NCI-H748 (cell line): ENCODE measurements around the gene ADGRB3.

Experiments
- DNase-seq: peaks from one replicate; lab custom pipeline; 2025; ENCODE audit not compliant: unreplicated experiment; lab: John Stamatoyannopoulos, UW

Gene ADGRB3

DNA sequence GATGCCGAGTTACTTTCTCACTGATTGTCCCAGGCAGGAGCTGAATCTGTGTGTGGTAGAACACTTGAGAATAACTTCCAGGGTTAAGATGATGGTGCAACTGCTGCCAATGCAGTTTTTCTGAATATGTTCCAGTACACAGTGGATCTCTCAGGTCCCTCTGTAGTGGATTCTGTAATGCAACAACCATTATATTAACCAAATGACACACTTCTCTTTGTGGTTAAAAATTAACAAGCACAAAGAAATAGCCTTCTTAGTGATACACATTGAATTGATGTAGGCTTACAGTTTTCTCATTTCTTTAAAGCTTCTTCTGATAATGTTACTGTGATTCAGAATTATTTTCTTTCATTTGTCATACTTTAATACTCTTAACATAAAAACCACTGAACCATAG lies 383.8 kb downstream of the ADGRB3 start:
- DNase-seq = no peak

DNA sequence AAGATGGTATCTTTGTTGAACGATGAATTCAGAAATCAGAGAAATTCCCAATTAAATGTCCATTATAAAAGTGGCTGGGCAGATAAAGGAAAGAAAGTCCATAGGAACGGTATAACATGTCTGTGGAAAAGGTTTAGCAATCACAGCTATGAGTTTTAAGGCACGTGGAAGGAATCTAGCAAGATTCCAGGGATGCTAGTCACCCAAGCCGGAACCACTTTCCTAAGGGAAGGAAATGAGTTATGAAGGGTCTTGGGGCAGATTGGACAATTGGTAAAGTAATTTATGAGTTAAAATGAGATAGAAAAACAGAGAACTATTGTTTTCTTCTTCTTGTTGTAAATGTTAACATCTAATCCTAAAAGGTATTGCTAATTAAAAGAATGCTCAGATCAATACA lies 384.8 kb downstream of the ADGRB3 start:
- DNase-seq = no peak

DNA sequence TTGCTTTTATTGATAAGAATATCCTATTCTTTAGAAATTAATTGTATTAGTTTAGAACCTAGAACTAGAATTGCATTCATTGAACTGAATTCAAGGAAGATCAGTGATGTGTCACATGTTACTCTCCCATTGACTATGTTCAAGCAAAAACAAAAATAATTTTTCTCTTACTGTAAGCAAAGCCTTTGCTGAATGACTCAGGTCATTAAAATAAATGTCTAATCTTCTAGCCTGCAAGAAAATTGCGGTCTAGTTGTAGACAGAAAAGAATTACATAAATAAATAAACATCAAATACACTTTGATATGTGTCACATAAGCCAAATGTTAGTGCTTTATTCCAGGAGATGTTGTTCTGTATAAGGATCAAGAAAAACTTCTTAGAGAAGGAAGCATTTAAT lies 387.9 kb downstream of the ADGRB3 start:
- DNase-seq = no peak

DNA sequence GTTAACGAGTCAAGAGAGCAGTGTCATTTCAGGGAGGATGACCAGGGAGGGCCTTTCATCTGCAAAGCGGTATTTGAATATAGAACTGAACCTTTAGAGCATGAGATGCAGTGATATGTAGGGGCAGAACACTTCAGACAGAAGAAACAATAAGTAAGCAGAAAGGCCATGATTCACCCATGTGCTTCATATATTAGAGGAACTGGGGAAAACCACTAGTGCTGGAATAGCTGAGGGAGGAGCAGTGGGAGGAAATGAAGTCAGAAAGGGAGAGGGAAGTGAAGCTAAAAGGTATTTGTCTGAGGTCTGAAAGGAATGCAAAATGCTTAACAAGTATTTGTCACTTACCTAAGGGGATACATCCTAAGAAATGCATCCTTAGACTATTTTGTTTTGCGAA lies 391.2 kb downstream of the ADGRB3 start:
- no peak for DNase-seq

DNA sequence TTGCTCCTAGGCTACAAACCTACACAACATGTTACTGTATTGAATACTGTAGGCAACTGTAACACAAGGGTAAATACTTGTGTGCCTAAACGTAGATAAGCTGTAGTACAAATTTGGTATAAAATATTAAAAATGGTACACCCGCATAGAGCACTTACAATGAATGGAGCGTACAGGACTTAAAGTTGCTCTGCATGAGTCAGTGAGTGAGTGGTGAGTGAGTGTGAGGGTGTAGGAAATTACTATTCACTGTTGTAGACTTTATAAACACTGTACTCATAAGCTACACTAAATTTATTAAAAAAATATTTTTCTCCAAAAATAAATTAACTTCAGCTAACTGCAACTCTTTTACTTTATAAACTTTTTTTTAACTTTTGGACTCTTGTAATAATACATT lies 391.6 kb downstream of the ADGRB3 start:
- no peak for DNase-seq

DNA sequence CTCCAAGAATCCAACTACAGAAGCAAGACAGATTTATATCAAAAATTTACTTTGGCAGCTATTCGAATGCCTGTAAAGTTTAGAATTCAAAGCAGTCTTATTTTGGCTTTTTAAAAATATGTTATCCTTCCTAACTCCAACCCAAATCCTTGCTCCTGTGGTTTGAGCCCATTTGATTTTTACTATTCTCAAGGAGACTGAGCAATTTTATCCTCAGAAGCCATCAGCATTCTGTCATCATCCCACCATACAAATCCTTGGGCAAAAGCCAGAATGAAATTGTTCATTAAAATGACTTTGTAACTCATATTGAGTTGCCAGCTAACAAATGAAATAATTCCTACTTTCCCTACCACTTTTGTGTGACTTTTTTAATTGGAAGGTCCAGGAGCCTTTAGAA lies 392.8 kb downstream of the ADGRB3 start:
- no peak for DNase-seq

DNA sequence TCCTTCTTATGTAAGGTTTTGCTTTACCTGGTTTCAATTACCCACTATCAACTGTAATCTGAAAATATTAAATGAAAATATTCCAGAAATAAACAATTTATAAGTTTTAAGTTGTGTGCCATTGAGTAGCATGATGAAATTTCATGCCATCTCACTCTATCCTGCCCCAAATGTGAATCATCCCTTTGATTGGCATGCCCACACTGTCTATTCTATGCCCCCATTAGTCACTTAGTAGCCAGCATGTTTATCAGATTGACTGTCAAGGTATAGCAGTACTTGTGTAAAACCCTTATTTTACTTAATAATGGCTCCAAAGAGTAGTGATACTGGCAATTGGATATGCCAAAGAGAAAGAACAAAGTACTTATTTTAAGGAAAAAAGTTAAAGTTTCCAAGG lies 403.8 kb downstream of the ADGRB3 start:
- no peak for DNase-seq

DNA sequence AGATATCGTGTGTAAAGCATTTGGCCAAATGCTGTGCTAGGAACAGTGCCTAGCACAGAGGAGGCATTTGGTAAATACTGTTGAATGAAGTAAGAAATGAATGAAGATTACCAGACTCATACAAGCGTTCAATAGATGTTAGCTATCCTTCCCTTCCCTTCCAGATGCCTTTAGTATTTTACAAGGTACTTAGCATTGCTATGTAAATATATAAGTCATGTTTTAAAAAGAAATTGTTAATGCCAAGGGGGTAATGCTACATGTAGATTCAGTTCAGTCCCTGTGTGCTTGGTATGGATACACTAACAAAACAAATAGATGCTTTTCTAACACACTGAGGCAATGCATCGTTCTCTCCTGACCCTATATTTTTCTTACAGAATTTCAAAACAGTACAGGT lies 407.2 kb downstream of the ADGRB3 start:
- no peak for DNase-seq

DNA sequence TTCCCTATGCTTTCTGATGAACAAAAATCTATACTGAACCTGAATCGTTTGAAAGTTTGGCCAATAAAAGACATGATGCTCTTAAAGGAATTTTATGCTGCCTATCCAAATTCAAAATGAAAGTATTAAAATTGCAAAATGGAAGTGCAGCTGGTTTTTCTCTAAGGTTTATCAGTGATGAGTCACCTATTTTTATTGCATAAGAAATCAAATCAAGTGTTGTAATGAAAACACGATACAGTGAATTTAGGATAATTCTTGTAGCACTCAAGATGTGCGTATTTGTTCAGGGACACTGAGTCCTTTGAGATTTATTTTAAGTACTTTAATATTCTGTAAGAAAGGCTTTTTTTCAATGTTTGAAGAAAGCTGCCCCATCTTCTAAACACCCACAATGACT lies 409.5 kb downstream of the ADGRB3 start:
- DNase-seq = no peak

DNA sequence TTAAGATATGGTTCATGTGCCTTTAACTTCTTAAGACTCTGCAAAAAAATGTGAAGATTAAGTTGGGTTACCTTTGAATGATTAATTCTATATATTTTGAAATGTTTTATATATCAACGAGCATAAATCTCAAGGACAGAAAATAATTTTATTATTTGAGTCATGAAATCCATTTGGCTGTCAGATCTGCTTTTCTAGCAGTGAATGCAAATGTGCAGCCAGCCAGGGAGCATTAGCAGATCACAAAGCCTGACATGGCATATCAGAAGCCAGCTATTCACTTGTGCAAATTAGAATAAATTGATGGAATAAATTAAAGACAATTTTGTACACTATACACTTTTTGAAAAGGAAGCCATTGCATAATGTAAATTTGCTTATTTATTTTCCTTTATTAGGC lies 424.3 kb downstream of the ADGRB3 start:
- DNase-seq = no peak

DNA sequence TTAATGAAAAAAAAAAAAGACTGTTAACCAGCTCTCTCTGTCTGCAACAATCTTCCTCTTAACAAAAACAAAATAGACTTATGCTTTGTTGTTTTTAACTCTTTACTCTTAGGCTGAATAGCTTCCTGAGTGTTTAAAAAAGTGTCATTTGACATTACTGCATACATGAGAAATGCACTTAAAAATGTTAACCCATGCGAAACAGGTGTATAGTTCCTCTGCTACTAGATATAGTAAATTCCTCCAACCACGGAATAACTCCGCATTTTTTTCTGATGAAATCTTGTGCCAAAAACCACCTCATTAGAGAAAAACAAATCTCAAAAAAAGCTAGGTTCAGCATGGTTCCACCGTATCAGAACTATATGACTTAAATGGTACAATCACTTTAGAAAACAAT lies 426.0 kb downstream of the ADGRB3 start:
- no peak for DNase-seq

DNA sequence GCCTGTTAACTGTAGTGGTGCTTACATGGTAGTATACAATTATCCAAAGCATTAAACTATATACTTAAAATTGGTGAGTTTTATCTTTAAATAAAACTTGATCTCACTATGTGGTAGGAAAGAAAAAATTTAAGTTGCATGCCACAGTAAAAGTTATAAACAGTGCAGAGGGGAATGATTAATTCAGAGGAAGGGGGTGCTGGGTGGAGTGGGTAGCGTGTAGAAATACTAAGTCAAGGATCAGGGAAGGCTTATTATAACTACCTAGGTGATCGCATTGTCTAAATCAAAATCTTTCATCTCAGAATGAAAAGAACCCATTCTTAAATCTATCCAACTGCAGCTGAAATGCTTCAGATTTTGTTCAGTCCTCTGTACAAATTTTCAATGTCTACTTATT lies 428.3 kb downstream of the ADGRB3 start:
- DNase-seq = no peak

DNA sequence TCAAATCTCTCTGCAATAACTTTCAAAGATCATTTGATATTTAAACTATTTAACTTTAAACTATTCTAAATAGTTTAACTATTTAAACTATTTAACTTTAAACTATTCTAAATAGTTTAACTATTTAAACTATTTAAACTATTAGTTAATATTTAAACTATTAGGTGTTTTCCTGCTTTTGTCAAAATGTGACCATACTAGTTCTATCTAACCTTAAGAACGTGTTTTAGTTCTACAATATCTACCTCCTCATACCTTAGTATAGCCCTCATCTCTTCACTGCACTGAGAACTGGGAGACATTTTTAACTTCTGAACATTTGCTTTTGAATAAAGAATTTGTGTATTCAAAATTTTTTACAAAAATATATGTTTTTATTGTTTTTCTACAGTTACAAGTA lies 429.1 kb downstream of the ADGRB3 start:
- no peak for DNase-seq

DNA sequence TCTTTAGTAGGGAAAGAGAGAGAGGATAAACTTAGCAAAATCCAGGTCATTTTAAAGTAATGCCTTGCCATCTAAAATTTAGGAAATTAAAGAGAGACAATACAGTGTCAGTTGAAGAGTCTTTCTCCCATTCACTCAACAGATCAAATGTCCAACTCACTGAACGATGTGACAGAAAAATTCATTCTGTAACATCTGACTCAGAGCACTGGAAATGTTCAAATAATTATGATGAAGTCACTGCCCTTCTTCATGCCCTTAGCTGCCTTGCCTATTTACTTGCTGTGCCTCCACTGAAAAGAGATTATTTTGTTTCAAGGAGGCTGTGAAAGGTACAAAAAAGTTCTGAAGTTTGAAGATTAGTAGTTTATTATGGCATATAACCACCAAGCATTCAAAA lies 434.8 kb downstream of the ADGRB3 start:
- DNase-seq = no peak

DNA sequence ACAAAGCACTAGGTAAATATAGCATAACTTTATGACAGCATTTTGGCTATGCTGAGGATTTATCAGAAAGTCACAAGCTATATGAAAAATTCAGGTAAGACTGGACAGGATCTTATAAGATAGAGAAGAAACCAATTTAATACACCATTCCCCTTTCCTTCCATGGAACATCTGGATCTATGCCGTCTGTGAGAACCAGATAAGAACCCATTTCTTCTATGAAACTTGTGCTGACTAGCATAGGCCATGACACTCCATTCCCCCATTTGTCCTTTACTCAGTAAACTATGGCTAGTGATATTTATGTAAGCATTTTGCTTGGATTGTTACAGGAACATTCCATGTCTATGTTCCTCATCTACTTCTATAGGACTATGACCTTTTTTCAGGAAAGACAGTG lies 437.7 kb downstream of the ADGRB3 start:
- DNase-seq = no peak

DNA sequence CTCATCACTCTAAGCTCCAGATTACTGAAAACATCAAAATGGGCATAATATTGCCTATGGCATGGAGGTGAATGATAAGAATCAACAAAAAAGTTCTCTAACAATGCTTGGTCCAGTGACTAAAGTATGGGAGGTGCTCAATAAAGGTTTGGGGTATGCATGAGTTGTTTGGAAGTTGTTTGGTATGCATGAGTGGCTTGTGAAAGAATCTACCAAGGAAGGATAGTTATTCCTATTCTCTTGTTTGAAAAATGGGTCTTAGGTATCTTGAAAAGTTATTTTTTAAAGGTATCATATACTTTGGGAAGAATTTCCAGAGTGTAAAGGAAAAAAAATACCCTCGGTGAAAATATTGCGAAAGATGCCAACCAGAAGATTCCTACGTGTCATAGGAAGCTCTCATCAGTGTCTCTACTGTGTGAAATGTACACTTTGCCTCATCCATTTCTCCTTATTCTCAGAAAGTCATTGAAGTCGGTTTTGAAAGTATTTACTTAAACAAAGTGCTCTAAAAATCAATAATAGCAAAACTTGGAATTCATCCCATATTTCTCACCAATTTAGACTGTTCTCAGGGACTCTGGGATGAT lies 449.8 kb downstream of the ADGRB3 start:
- no peak for DNase-seq

DNA sequence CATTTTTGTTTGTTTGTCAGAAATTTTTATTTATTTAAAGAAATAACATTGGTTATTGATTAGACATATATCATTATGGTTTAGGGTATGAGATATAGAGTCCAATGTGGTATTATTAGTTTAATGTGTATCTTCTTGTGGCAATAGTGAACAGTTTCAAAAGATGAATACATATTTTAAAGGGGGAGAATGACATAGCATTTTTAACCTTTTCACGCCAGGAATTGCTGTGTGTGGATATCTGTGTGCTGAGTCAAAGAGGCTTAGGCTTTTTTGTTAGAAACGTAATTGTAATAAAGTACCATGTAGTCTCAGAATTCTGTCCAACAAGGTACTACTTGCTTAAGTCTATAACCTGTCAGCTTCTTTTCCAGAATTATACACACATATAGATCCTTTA lies 451.6 kb downstream of the ADGRB3 start:
- no peak for DNase-seq

DNA sequence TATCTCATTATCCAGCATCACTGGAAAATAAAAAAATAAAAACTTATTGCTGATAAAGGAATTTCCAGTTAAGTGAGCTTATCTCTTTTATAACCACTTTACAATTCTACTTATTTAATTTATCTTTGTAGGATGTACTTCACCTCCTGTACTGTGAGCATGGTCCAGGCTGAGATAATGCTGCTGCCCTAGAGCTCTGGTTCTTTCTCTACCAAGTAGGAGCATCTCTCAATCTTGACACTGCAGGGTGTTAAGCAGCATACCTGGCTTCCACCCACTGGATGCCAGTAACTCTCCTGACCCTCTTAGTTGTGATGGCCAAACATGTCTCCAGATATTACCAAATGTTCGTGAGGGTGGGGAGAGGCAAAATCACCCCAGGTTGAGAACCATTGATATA lies 454.5 kb downstream of the ADGRB3 start:
- no peak for DNase-seq

DNA sequence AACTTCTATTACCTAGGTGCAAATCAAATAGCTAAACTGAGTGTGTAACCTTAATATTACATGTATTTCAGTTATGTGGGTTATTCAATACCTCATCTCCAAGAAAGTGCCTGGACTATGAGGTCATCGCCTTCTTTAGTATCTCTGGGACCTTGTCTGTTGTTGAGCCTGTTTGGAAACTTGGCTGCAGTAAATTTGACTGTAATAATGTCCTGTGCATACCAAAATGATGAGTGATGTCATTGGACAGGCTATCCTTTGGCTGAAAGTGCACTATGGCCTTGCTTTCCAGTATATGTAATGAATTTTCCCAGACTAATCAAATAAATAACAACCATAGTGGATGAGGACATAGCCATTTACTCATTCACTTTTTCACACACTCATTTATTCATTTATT lies 455.1 kb downstream of the ADGRB3 start:
- DNase-seq = no peak

DNA sequence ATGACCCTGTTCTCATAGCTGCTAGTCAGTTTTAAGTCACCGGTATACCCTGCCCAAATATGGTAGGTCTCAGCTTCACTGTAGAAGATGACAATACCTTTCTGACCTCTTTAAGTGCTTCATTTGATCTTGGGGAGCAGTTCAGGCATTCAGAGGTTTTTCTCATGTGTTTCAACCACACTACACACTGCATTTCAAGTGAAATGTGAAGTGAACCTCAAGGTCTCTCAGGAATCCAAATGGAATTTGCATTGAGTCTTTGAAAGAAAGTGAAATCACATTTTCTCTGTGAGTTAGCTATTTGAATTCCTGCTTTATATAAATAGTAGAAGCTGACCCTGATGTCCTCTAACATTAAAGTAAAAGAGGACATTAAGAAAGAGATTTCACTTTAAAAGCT lies 461.6 kb downstream of the ADGRB3 start:
- no peak for DNase-seq

DNA sequence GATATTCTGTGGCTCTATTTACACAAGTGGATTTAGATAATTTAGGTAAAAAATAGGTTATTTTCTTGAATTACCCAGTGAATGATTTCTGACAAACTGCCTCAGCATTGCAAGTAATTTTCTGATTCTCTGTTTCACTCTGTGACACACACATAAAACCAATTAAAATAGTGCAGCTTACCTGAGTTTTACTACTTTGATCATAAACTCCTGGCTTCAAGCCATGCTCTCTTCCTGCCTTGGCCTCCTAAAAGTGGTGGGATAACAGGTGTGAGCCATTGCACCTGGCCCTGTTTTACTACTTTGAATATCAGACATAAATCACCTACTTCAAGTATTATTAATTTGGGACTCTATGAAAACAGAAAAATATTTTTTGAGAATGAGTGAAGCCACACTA lies 462.9 kb downstream of the ADGRB3 start:
- DNase-seq = peak; percentile 29

DNA sequence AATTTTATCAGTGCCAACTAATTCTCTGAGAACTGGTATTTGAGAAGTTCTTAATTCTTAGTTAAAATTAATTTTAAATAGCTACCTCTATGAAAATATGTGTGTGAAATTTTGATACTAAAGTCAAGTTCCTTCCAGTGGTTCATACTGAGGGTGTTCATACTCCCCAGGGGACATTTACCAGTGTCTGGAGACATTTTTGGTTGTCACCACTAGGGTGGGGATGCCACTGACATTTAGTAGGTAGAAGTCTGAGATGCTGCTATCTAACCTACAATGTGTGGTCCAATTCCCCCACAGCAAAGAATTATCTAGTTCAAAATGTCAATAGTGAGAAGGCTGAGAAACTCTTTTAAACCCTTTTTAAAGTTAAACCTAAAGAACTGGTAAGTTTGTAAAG lies 463.8 kb downstream of the ADGRB3 start:
- no peak for DNase-seq

DNA sequence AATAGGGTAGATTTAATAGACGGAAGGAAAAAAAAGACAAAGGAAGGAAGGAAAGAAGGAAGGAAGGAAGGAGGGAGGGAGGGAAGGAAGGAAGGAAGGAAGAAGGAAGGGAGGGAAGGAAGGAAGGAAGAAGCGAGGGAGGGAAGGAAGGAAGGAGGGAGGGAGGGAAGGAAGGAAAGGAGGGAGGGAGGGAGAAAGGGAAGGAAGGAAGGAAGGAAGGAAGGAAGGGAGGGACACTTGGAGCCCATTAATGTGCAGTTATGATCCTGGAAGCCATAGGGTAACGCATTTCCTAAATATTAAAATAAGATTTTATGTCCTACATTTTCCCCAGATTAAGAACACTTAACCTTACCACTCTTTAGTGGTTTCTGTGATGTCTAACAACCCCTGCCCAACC lies 465.7 kb downstream of the ADGRB3 start:
- no peak for DNase-seq

DNA sequence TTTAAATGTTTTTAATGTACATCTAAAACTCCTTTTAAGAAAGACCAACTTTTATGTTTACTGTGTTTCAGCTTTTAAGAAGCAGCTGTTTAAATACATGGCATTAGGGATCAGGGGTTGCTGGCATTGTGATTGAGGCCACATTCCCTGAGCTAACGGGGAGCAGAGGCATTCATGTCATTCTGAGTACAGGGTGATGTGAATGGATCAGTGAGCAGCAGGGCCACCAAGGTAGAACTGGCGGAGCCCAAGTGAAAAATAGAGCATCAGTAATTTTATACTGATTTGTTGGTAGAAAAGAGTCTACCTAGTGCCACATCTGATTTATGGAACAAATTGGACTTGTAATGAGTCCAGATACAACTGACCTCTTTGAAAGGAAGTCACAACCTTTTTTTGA lies 467.3 kb downstream of the ADGRB3 start:
- DNase-seq = no peak
